Activated CD8-positive, alpha-beta memory T cell treated with anti-CD3 and anti-CD28 coated beads for 24 hours (primary cell): Measurements from ENCODE around the gene STAMBPL1.
"Not testable (repeated sequence)": the region's sequence is repeated elsewhere in the genome, so short reads cannot be mapped to it uniquely, and the experiment has no call there.

ENCODE experiments used
- DNase-seq: peaks from one replicate; pipeline ENCODE4 v3.0.0-alpha.2; 2020

STAMBPL1 gene

GRCh38 chr10:88858491-88858890 lies 21.6 kb upstream of the STAMBPL1 start:
- no peak for DNase-seq

GRCh38 chr10:88861036-88861435 lies 19.0 kb upstream of the STAMBPL1 start:
- no peak for DNase-seq

GRCh38 chr10:88865281-88865876 lies 14.7 kb upstream of the STAMBPL1 start:
- no peak for DNase-seq

- DNase-seq: no peak
Observed at GRCh38 chr10:88866454-88866853, 13.6 kb upstream of the STAMBPL1 start.

- no peak for DNase-seq
Observed at GRCh38 chr10:88870089-88870488, 10.0 kb upstream of the STAMBPL1 start.

- DNase-seq: no peak
Observed at GRCh38 chr10:88873757-88874156, 6.3 kb upstream of the STAMBPL1 start.

GRCh38 chr10:88874281-88874680 lies 5.8 kb upstream of the STAMBPL1 start:
- no peak for DNase-seq

- DNase-seq: no peak
Observed at GRCh38 chr10:88875081-88875480, 5.0 kb upstream of the STAMBPL1 start.

- no peak for DNase-seq
Observed at GRCh38 chr10:88877298-88877697, 2.7 kb upstream of the STAMBPL1 start.

- DNase-seq: peak; percentile 91
Observed at GRCh38 chr10:88880282-88881076, 434 bp downstream of the STAMBPL1 start.

GRCh38 chr10:88881320-88881719 lies 1.3 kb downstream of the STAMBPL1 start:
- DNase-seq: no peak

GRCh38 chr10:88881922-88882645 lies 2.0 kb downstream of the STAMBPL1 start:
- no peak for DNase-seq

GRCh38 chr10:88882646-88883447 lies 2.8 kb downstream of the STAMBPL1 start:
- not testable (repeated sequence) for DNase-seq

GRCh38 chr10:88883448-88883809 lies 3.4 kb downstream of the STAMBPL1 start:
- DNase-seq: no peak

GRCh38 chr10:88886557-88886956 lies 6.5 kb downstream of the STAMBPL1 start:
- DNase-seq: no peak

GRCh38 chr10:88888810-88889445 lies 8.9 kb downstream of the STAMBPL1 start:
- DNase-seq: no peak

GRCh38 chr10:88889559-88890337 lies 9.7 kb downstream of the STAMBPL1 start:
- DNase-seq: no peak

GRCh38 chr10:88890681-88891381 lies 10.8 kb downstream of the STAMBPL1 start:
- no peak for DNase-seq

GRCh38 chr10:88892222-88892967 lies 12.3 kb downstream of the STAMBPL1 start:
- no peak for DNase-seq

- no peak for DNase-seq
Observed at GRCh38 chr10:88893611-88894010, 13.6 kb downstream of the STAMBPL1 start.
